HG02943 (cell line): Measurements from ENCODE around the gene GNAS-AS1.

Source experiments
- ATAC-seq: cut with Tn5 transposase; IDR thresholded peaks from one replicate; pipeline ENCODE4 v1.9.1; 2021; ENCODE audit warnings: mild to moderate bottlenecking, low read depth, moderate library complexity; ENCODE audit not compliant: unreplicated experiment

The GNAS-AS1 gene

GRCh38 chr20:58815448-58815847 lies 35.3 kb downstream of the GNAS-AS1 start:
- no peak for ATAC-seq

- ATAC-seq, result no peak
These were observed 37.3 kb downstream of the GNAS-AS1 start for GRCh38 chr20:58813369-58813768.

- ATAC-seq, result no peak
These were observed 39.4 kb downstream of the GNAS-AS1 start for GRCh38 chr20:58811334-58811733.

GRCh38 chr20:58810879-58811250 lies 39.8 kb downstream of the GNAS-AS1 start:
- ATAC-seq, result no peak

- ATAC-seq, result no peak
These were observed 40.4 kb downstream of the GNAS-AS1 start for GRCh38 chr20:58810116-58810878.

GRCh38 chr20:58808271-58809046 lies 42.2 kb downstream of the GNAS-AS1 start:
- no peak for ATAC-seq

- no peak for ATAC-seq
These were observed 42.9 kb downstream of the GNAS-AS1 start for GRCh38 chr20:58807801-58808200.

GRCh38 chr20:58803533-58803932 lies 47.2 kb downstream of the GNAS-AS1 start:
- no peak for ATAC-seq

- ATAC-seq, result no peak
These were observed 48.6 kb downstream of the GNAS-AS1 start for GRCh38 chr20:58802061-58802460.

GRCh38 chr20:58800134-58800871 lies 50.4 kb downstream of the GNAS-AS1 start:
- ATAC-seq, result no peak

- no peak for ATAC-seq
These were observed 53.0 kb downstream of the GNAS-AS1 start for GRCh38 chr20:58797371-58798338.

- ATAC-seq, result no peak
These were observed 54.8 kb downstream of the GNAS-AS1 start for GRCh38 chr20:58795923-58796245.

GRCh38 chr20:58795181-58795922 lies 55.4 kb downstream of the GNAS-AS1 start:
- no peak for ATAC-seq

- ATAC-seq, result no peak
These were observed 56.1 kb downstream of the GNAS-AS1 start for GRCh38 chr20:58794510-58795180.

- no peak for ATAC-seq
These were observed 56.9 kb downstream of the GNAS-AS1 start for GRCh38 chr20:58793512-58794420.

- no peak for ATAC-seq
These were observed 58.3 kb downstream of the GNAS-AS1 start for GRCh38 chr20:58792426-58792825.

- no peak for ATAC-seq
These were observed 59.4 kb downstream of the GNAS-AS1 start for GRCh38 chr20:58791286-58791685.

GRCh38 chr20:58790454-58790853 lies 60.2 kb downstream of the GNAS-AS1 start:
- ATAC-seq, result no peak
